ENCODE results near the gene SRPK3.

The SRPK3 gene

GRCh38 chrX:153781428-153782047, 697 bp downstream of the SRPK3 start:
- no peaks in the 10 kb centered on the region for H3K9me3 ChIP-seq (ENCODE audit: severe bottlenecking)
- DNase-seq (ENCODE audit: low spot score) (no peak), ATAC-seq (ENCODE audit: low read depth) (no peak)
- TF ChIP-seq, protein P1, sequence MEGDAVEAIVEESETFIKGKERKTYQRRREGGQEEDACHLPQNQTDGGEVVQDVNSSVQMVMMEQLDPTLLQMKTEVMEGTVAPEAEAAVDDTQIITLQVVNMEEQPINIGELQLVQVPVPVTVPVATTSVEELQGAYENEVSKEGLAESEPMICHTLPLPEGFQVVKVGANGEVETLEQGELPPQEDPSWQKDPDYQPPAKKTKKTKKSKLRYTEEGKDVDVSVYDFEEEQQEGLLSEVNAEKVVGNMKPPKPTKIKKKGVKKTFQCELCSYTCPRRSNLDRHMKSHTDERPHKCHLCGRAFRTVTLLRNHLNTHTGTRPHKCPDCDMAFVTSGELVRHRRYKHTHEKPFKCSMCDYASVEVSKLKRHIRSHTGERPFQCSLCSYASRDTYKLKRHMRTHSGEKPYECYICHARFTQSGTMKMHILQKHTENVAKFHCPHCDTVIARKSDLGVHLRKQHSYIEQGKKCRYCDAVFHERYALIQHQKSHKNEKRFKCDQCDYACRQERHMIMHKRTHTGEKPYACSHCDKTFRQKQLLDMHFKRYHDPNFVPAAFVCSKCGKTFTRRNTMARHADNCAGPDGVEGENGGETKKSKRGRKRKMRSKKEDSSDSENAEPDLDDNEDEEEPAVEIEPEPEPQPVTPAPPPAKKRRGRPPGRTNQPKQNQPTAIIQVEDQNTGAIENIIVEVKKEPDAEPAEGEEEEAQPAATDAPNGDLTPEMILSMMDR (IDR thresholded peaks at IDR 0.05; ENCODE audit: poor library complexity, severe bottlenecking) = no peak
- H3K27ac ChIP-seq (ENCODE audit: poor library complexity, severe bottlenecking) = no peak overlapping the region
- H3K4me1 ChIP-seq (ENCODE audit: insufficient read depth, poor library complexity, severe bottlenecking) = no peaks in the 10 kb centered on the region
- no peak overlapping the region for H3K4me3 ChIP-seq (ENCODE audit: severe bottlenecking)
- no peaks in the 10 kb centered on the region for H3K27me3 ChIP-seq (ENCODE audit: insufficient read depth, poor library complexity, severe bottlenecking)
- 0 out of 2 replicates have a peak, but pooled peaks cover 4% of the 10 kb centered on the region for H3K36me3 ChIP-seq (ENCODE audit: low read depth)

- Histone ChIP-seq H3K9me3 (ENCODE audit: severe bottlenecking) (no peaks in the 10 kb centered on the region), H3K36me3 (ENCODE audit: low read depth) (0 out of 2 replicates have a peak, but pooled peaks cover 4% of the 10 kb centered on the region), H3K27me3 (ENCODE audit: insufficient read depth, poor library complexity, severe bottlenecking) (no peaks in the 10 kb centered on the region), H3K4me3 (ENCODE audit: severe bottlenecking) (no peak overlapping the region), H3K4me1 (ENCODE audit: insufficient read depth, poor library complexity, severe bottlenecking) (no peaks in the 10 kb centered on the region), H3K27ac (ENCODE audit: poor library complexity, severe bottlenecking) (no peak overlapping the region)
- DNase-seq (ENCODE audit: low spot score) = no peak
- TF ChIP-seq, protein P1 (IDR thresholded peaks at IDR 0.05; ENCODE audit: poor library complexity, severe bottlenecking) = no peak
- ATAC-seq (ENCODE audit: low read depth) = no peak; the same call in 2 of the 3 replicates
Observed at GRCh38 chrX:153782313-153782712, 1.5 kb downstream of the SRPK3 start.

GRCh38 chrX:153782871-153783270, 2.0 kb downstream of the SRPK3 start:
- no peaks in the 10 kb centered on the region for H3K9me3 ChIP-seq (ENCODE audit: severe bottlenecking)
- H3K4me3 ChIP-seq (ENCODE audit: severe bottlenecking) = no peak overlapping the region
- DNase-seq (ENCODE audit: low spot score) = no peak
- no peak overlapping the region for H3K27ac ChIP-seq (ENCODE audit: poor library complexity, severe bottlenecking)
- TF ChIP-seq, protein P1 (IDR thresholded peaks at IDR 0.05; ENCODE audit: poor library complexity, severe bottlenecking) = no peak
- ATAC-seq (ENCODE audit: low read depth) = no peak
- no peaks in the 10 kb centered on the region for H3K27me3 ChIP-seq (ENCODE audit: insufficient read depth, poor library complexity, severe bottlenecking)
- no peaks in the 10 kb centered on the region for H3K4me1 ChIP-seq (ENCODE audit: insufficient read depth, poor library complexity, severe bottlenecking)
- 0 out of 2 replicates have a peak, but pooled peaks cover 4% of the 10 kb centered on the region for H3K36me3 ChIP-seq (ENCODE audit: low read depth)

- TF ChIP-seq, protein P1 (IDR thresholded peaks at IDR 0.05; ENCODE audit: poor library complexity, severe bottlenecking) = no peak
- ATAC-seq (ENCODE audit: low read depth) = no peak
- no peaks in the 10 kb centered on the region for H3K4me1 ChIP-seq (ENCODE audit: insufficient read depth, poor library complexity, severe bottlenecking)
- DNase-seq (ENCODE audit: low spot score) = no peak
- no peaks in the 10 kb centered on the region for H3K9me3 ChIP-seq (ENCODE audit: severe bottlenecking)
- no peak overlapping the region for H3K4me3 ChIP-seq (ENCODE audit: severe bottlenecking)
- H3K36me3 ChIP-seq (ENCODE audit: low read depth) = 0 out of 2 replicates have a peak, but pooled peaks cover 4% of the 10 kb centered on the region
- no peak overlapping the region for H3K27ac ChIP-seq (ENCODE audit: poor library complexity, severe bottlenecking)
- H3K27me3 ChIP-seq (ENCODE audit: insufficient read depth, poor library complexity, severe bottlenecking) = no peaks in the 10 kb centered on the region
Observed at GRCh38 chrX:153783378-153784013, 2.7 kb downstream of the SRPK3 start.

All from RWPE2 (cell line).